Fibroblast of skin of right biceps (primary cell): ENCODE data around the gene ZG16B.

Experiments
- DNase-seq: peaks from one replicate; pipeline ENCODE4 v3.0.0-alpha.2; 2013

Gene ZG16B

DNA sequence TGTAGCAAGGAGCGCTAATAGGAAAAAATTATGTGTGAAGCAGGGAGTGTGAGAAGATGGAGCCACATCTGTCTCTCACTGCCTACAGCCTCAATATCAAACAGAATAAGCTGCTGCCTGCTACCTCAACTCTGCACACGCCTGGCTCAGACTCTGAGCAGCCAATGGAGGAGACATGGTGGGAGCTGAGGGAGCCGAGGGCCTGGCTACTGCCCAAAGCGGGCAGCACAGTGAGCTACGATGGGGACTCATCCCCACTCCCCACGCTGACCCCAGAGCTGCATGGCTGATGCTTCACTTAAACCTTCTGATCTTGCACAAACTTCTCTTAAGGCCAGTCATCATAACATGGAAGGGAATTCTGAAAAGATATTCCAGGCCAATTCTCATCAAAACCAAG is 41.8 kb downstream of the ZG16B start:
- no peak for DNase-seq

DNA sequence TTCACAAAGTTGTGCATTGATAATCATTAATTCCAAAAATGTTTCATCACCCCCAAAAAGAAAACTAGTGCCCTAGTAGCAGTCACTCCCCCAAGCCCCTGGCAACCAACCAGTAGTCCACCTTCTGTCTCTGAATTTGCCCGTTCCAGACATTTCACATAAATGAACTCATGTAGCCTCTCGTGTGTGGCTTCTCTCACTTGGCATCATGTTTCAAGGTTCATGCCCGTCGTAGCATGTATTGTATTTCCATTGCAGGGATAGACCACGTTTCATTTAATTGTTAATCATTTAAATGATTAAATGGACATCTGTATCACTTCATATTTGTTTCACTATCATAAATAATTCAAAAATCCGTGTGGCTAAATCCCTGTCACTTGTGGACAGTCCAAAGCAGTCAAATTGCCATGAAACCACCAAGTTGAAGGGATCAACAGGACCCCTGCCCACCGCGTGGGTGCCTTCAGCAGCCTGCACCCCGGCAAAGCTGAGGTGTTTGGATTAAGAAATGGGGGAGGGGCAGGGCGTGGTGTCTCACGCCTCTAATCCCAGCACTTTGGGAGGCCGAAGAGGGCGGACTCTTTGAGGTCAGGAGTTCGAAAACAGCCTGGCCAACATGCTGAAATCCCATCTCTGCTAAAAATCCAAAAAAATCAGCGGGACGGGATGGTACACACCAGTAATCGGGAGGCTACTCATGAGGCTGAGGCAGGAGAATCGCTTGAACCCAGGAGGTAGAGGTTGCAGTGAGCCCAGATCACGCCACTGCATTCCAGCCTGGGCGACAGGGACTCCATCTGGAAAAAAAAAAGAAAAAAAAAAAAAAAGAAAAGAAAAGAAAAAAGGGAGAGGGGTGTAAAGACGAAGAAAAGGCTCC is 44.2 kb downstream of the ZG16B start:
- no peak for DNase-seq

- DNase-seq = peak; percentile 74
Measured at GRCh38 chr16:2874912-2875362, 44.8 kb downstream of the ZG16B start.

GRCh38 chr16:2879854-2880508 is 49.9 kb downstream of the ZG16B start:
- no peak for DNase-seq
